ENCODE results near the gene BMAL2. TPM values are rescaled to one million over a fixed set of nuclear protein-coding genes. Genes with fewer than 3 reads are reported as not detected.

The BMAL2 gene
- total and polyA plus RNA-seq, 2 of the 13 experiments (the other 11 are each of a cell fraction or from before 2014, with no cell fraction given), result 4.8 to 27.4 TPM

DNA sequence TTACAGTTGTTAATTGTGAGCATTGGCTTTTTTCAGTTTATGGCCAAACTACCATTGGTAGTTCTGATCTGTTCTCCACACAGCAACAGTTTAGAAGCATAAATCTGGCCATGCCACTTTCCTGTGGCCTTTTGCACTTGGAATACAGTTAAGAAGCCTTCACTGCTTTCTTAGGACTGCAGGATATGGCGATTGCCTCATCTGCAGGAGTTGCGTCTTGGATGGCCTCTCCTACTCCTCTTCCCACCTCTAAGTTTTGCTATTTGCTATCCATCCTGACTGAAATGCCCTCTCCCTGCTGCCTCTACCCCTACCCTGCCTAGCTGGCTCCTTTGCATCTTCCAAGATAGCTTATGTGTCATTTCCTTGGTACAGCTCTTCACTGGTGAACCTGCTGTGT is 12.8 kb upstream of the BMAL2 start:
- H3K9ac ChIP-seq (ENCODE audit: insufficient read depth, low read depth, low read length), result no peak overlapping the region
- no peak for TF ChIP-seq ZNF644 (CRISPR knock-in tag; IDR thresholded peaks at IDR 0.05; ENCODE audit: low read depth)
- peaks cover 3 to 12% of the 10 kb centered on the region in 2 experiments; a peak in 4 of 5 replicates for H3K36me3 ChIP-seq (replicated peaks in 1 of 2; ENCODE audit: control insufficient read depth in 1 of 2, insufficient read depth in 2 of 2, low read length in 2 of 2)
- POLR2A ChIA-PET, result no interaction called here
- ATAC-seq, result no peak
- H2AFZ ChIP-seq (ENCODE audit: low read length), result no peak overlapping the region
- no peaks in the 10 kb centered on the region for H4K20me1 ChIP-seq (ENCODE audit: insufficient read depth, low read length)
- no TSS peak for BruUV-seq (replicated peaks)
- 94% methylated on average over 2 of the region's 2 CpGs for WGBS (ENCODE audit: low lambda C conversion rate)
- CTCF ChIA-PET (ENCODE audit: low intra/inter-chr PET ratio, low total read pairs), result no interaction called here
- H3K4me2 ChIP-seq (ENCODE audit: low read depth, low read length), result no peak overlapping the region
- no peak overlapping the region for H3K27ac ChIP-seq (ENCODE audit: extremely low read length, insufficient read depth, low read length)
- no peak for DNase-seq (ENCODE audit: low spot score)
- no peaks in the 10 kb centered on the region for H3K4me1 ChIP-seq (ENCODE audit: insufficient read depth, low read length)
- H3K27me3 ChIP-seq (ENCODE audit: control insufficient read depth in 1 of 2, insufficient read depth in 2 of 2, low read length in 2 of 2), result no peaks in the 10 kb centered on the region; a peak in 1 of 5 replicates
- H3K9me3 ChIP-seq (ENCODE audit: low read length), result no peaks in the 10 kb centered on the region
- intact Hi-C loops (cut with micrococcal nuclease; ENCODE audit: unreplicated experiment), result no loop called here
- FAIRE-seq, result no peak
- H3K4me3 ChIP-seq (replicated peaks in 1 of 3; ENCODE audit: insufficient read depth in 1 of 3, low read depth in 2 of 3, low read length in 3 of 3), result no peak overlapping the region
- in situ Hi-C loops (cut with HindIII; ENCODE audit: extremely low pct_ligation_motif_present, low pct_unique_long_range_greater_than_20kb), result no loop called here
- no peaks in the 10 kb centered on the region for H3K79me2 ChIP-seq (ENCODE audit: insufficient read depth, low read length)

DNA sequence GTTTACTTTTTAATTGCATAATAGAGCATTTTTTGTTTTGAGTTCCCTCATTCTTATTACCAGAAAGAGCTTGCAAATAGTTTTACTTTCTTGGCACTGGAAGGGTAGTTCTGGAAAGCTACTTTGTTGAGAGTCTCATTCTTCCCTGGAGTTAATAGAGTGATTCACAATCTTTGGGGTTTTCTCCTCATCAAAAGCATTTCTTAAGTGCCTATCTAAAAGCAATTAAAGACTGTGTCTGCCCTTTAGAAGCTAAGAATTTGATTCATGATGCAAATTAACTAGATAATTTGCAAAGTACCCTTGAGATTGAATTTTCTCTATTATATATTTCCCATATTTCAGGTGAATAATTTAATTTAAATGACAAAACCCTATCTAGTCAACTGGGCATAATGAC is 8.1 kb upstream of the BMAL2 start:
- BruUV-seq (replicated peaks), result no TSS peak
- FAIRE-seq, result no peak

More for the DNA sequence above, 8.1 kb upstream of the BMAL2 start:
- no peak overlapping the region for H3K4me2 ChIP-seq (ENCODE audit: low read depth, low read length)
- H3K36me3 ChIP-seq (replicated peaks in 1 of 2; ENCODE audit: control insufficient read depth in 1 of 2, insufficient read depth in 2 of 2, low read length in 2 of 2), result peaks cover 3 to 8% of the 10 kb centered on the region in 2 experiments; a peak in 4 of 5 replicates
- H2AFZ ChIP-seq (ENCODE audit: low read length), result no peak overlapping the region
- POLR2A ChIA-PET, result interaction anchor here (0.6 kb wide), 1 partner anchor 11 kb away, joined by 4 read pairs; no protein-coding TSS in a partner anchor
- DNase-seq (ENCODE audit: low spot score), result no peak
- H3K4me3 ChIP-seq (replicated peaks in 1 of 3; ENCODE audit: insufficient read depth in 1 of 3, low read depth in 2 of 3, low read length in 3 of 3), result no peak overlapping the region
- H3K27ac ChIP-seq (ENCODE audit: extremely low read length, insufficient read depth, low read length), result no peak overlapping the region
- no peak for ATAC-seq
- H3K9ac ChIP-seq (ENCODE audit: insufficient read depth, low read depth, low read length), result no peak overlapping the region
- no peaks in the 10 kb centered on the region for H4K20me1 ChIP-seq (ENCODE audit: insufficient read depth, low read length)
- H3K4me1 ChIP-seq (ENCODE audit: insufficient read depth, low read length), result no peaks in the 10 kb centered on the region
- CTCF ChIA-PET (ENCODE audit: low intra/inter-chr PET ratio, low total read pairs), result no interaction called here
- no peaks in the 10 kb centered on the region for H3K79me2 ChIP-seq (ENCODE audit: insufficient read depth, low read length)
- in situ Hi-C loops (cut with HindIII; ENCODE audit: extremely low pct_ligation_motif_present, low pct_unique_long_range_greater_than_20kb), result no loop called here
- no peaks in the 10 kb centered on the region; a peak in 1 of 5 replicates for H3K27me3 ChIP-seq (ENCODE audit: control insufficient read depth in 1 of 2, insufficient read depth in 2 of 2, low read length in 2 of 2)
- H3K9me3 ChIP-seq (ENCODE audit: low read length), result no peaks in the 10 kb centered on the region
- no peak for TF ChIP-seq ZFP62 (CRISPR knock-in tag; IDR thresholded peaks at IDR 0.05)
- TF ChIP-seq FOXK1 (CRISPR knock-in tag; IDR thresholded peaks at IDR 0.05; ENCODE audit: borderline replicate concordance, low read depth), result no peak
- no peak for TF ChIP-seq ELF4 (CRISPR knock-in tag; IDR thresholded peaks at IDR 0.05; ENCODE audit: borderline replicate concordance)
- TF ChIP-seq, protein P1, sequence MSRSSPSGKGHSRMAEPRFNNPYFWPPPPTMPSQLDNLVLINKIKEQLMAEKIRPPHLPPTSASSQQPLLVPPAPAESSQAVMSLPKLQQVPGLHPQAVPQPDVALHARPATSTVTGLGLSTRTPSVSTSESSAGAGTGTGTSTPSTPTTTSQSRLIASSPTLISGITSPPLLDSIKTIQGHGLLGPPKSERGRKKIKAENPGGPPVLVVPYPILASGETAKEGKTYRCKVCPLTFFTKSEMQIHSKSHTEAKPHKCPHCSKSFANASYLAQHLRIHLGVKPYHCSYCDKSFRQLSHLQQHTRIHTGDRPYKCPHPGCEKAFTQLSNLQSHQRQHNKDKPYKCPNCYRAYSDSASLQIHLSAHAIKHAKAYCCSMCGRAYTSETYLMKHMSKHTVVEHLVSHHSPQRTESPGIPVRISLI (CRISPR knock-in tag; IDR thresholded peaks at IDR 0.05; ENCODE audit: borderline replicate concordance), result no peak
- no peak for TF ChIP-seq MAF1 (CRISPR knock-in tag; IDR thresholded peaks at IDR 0.05; ENCODE audit: borderline replicate concordance)
- TF ChIP-seq ZNF256 (CRISPR knock-in tag; conservative IDR thresholded peaks at IDR 0.05), result no peak
- TF ChIP-seq MLLT10 (CRISPR knock-in tag; IDR thresholded peaks at IDR 0.05), result no peak
- TF ChIP-seq, protein P2, sequence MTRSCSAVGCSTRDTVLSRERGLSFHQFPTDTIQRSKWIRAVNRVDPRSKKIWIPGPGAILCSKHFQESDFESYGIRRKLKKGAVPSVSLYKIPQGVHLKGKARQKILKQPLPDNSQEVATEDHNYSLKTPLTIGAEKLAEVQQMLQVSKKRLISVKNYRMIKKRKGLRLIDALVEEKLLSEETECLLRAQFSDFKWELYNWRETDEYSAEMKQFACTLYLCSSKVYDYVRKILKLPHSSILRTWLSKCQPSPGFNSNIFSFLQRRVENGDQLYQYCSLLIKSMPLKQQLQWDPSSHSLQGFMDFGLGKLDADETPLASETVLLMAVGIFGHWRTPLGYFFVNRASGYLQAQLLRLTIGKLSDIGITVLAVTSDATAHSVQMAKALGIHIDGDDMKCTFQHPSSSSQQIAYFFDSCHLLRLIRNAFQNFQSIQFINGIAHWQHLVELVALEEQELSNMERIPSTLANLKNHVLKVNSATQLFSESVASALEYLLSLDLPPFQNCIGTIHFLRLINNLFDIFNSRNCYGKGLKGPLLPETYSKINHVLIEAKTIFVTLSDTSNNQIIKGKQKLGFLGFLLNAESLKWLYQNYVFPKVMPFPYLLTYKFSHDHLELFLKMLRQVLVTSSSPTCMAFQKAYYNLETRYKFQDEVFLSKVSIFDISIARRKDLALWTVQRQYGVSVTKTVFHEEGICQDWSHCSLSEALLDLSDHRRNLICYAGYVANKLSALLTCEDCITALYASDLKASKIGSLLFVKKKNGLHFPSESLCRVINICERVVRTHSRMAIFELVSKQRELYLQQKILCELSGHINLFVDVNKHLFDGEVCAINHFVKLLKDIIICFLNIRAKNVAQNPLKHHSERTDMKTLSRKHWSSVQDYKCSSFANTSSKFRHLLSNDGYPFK (CRISPR knock-in tag; IDR thresholded peaks at IDR 0.05; ENCODE audit: borderline replicate concordance), result no peak
- TF ChIP-seq NCOR1 (IDR thresholded peaks at IDR 0.05; ENCODE audit: borderline replicate concordance, low read length), result no peak
- no peak for TF ChIP-seq RFXAP (CRISPR knock-in tag; IDR thresholded peaks at IDR 0.05; ENCODE audit: borderline replicate concordance)
- TF ChIP-seq SIX4 (CRISPR knock-in tag; IDR thresholded peaks at IDR 0.05), result no peak
- no peak for TF ChIP-seq GPN1 (CRISPR knock-in tag; IDR thresholded peaks at IDR 0.05; ENCODE audit: borderline replicate concordance)
- TF ChIP-seq, protein P3, sequence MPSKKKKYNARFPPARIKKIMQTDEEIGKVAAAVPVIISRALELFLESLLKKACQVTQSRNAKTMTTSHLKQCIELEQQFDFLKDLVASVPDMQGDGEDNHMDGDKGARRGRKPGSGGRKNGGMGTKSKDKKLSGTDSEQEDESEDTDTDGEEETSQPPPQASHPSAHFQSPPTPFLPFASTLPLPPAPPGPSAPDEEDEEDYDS (CRISPR knock-in tag; IDR thresholded peaks at IDR 0.05), result no peak
- intact Hi-C loops (cut with micrococcal nuclease; ENCODE audit: unreplicated experiment), result no loop called here
